Astrocyte of the spinal cord (primary cell): ENCODE measurements around the gene BMP6.
"Not testable (repeated sequence)": the region's sequence is repeated elsewhere in the genome, so short reads cannot be mapped to it uniquely, and the experiment has no call there.

Experiments used
- DNase-seq: peaks from one replicate; pipeline ENCODE4 v3.0.0; 2011; ENCODE audit warnings: low read depth, low spot score
- H3K4me3 ChIP-seq: 2 replicates; pipeline ENCODE4 v1.5.1; 2011; ENCODE audit warnings: low read depth, mild to moderate bottlenecking, low read length, moderate library complexity
- in situ Hi-C: cut with HindIII; loops from 2 replicates; pipeline ENCODE4 v1.10.0; 2017; ENCODE audit warnings: low sequenced_read_pairs
- TF ChIP-seq, protein P1 (sequence below): IDR thresholded peaks from 2 replicates; pipeline ENCODE4 v1.5.1; 2012; ENCODE audit warnings: low read depth, mild to moderate bottlenecking, low read length, inconsistent platforms

The BMP6 gene

GRCh38 chr6:7813193-7813592, 87.3 kb downstream of the BMP6 start:
- TF ChIP-seq, protein P1, sequence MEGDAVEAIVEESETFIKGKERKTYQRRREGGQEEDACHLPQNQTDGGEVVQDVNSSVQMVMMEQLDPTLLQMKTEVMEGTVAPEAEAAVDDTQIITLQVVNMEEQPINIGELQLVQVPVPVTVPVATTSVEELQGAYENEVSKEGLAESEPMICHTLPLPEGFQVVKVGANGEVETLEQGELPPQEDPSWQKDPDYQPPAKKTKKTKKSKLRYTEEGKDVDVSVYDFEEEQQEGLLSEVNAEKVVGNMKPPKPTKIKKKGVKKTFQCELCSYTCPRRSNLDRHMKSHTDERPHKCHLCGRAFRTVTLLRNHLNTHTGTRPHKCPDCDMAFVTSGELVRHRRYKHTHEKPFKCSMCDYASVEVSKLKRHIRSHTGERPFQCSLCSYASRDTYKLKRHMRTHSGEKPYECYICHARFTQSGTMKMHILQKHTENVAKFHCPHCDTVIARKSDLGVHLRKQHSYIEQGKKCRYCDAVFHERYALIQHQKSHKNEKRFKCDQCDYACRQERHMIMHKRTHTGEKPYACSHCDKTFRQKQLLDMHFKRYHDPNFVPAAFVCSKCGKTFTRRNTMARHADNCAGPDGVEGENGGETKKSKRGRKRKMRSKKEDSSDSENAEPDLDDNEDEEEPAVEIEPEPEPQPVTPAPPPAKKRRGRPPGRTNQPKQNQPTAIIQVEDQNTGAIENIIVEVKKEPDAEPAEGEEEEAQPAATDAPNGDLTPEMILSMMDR, result no peak
- in situ Hi-C loops, result no loop called here
- H3K4me3 ChIP-seq, result no peak overlapping the region

GRCh38 chr6:7813704-7814103, 87.8 kb downstream of the BMP6 start:
- DNase-seq, result no peak
- TF ChIP-seq, protein P1, result no peak
- H3K4me3 ChIP-seq, result no peak overlapping the region
- in situ Hi-C loops, result no loop called here

More at GRCh38 chr6:7813193-7813592, 87.3 kb downstream of the BMP6 start:
- DNase-seq, result no peak

GRCh38 chr6:7815716-7816115, 89.8 kb downstream of the BMP6 start:
- no peak for DNase-seq
- in situ Hi-C loops, result no loop called here
- H3K4me3 ChIP-seq, result no peak overlapping the region
- TF ChIP-seq, protein P1, result no peak

DNA sequence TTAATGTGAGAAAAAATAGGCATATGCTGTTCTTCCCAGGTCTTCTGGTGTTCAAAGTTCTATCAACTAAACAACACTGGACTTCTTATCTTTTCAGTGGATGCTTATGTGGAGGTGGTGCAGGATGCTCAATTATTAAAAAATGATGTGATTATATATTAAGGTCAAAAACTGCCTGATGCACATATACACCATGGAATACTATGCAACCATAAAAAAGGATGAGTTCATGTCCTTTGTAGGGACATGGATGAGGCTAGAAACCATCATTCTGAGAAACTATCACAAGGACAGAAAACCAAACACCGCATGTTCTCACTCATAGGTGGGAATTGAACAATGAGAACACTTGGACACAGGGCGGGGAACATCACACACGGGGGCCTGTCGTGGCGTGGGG, 91.3 kb downstream of the BMP6 start:
- DNase-seq, H3K4me3 ChIP-seq, in situ Hi-C loops: not testable (repeated sequence)

DNA sequence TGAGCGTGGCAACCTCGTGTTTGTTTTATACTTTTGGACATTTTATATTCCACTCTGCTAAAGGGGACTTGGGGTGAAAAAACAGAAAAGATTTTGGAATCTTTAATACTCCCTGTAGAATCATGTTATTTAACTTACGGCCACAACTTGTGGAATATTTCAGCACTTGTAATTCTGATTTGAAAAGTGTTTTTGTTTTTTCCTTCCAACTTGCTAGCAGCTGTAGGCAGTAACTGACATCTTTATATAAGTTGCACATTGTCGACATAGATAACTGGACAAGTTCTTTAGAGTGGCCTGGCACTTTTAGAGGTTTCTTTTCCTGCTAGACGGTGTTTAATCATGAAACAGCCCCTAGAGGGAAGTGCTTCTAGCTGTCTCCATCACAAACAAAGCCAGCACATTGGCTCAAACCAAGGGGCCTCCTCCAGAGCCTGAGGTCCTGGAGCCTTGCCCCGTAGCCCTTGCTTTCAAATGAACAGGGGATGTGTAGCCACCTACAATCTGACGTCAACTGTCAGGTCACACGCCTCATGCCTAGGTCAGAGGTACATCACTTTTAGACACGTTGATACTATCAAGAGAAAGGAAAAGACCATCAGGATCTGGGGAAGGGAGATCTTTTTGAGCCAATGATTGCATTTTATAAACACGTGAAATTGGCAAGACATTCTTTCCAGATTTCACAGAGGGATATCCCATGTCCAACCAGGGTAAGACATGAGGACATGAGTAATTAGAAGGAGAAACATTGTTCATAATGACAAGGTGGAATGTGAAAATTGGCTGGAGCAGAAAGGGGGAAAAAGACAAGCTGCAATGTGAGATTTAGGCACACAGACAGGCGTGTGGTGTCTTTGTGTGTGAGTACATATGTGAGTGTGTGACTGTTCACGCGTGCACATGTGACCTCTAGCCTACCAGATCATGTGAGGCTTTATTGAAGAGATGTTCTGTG, 92.6 kb downstream of the BMP6 start:
- TF ChIP-seq, protein P1, result no peak
- DNase-seq, result no peak
- in situ Hi-C loops, result no loop called here
- H3K4me3 ChIP-seq, result no peak overlapping the region

DNA sequence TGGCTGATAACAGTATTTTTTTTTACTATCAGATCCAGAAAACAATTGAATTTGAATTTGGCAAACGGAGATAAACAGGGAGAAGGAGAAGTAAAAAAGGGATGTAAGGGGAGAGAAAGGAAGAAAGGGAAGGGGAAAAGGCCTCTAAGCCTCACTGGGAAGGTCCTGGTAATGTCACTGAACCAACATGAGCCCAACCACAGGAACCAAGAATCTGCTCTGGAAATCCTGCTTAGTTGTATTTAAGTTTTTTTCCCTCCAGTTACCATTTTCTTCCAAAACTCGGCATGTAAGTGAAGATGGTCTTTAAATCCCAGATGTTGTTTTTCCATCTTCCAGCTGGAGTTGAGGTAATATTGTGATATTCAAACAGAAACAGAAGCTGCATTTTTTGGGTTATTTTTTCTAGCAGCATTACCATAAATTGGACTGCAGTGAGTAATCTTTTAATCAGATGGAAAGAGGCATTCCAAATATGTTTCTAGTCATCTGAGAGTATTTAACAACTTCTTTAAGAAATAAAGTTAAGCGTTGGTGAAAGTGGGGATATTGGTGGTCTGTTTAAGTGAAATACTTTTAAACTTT, 93.6 kb downstream of the BMP6 start:
- DNase-seq, result peak; percentile 16
- H3K4me3 ChIP-seq, result no peak overlapping the region
- in situ Hi-C loops, result no loop called here
- TF ChIP-seq, protein P1, result no peak

- in situ Hi-C loops, result no loop called here
- no peak for DNase-seq
- TF ChIP-seq, protein P1, result no peak
- no peak overlapping the region for H3K4me3 ChIP-seq
Observed at GRCh38 chr6:7820288-7820835, 94.5 kb downstream of the BMP6 start.
